PFSK-1 (cell line): Measurements from ENCODE around the gene SUPT20HL1.

Source experiments
- POLR2AphosphoS5 ChIP-seq: IDR thresholded peaks from 2 replicates; pipeline ENCODE4 v1.6.1; 2012; ENCODE audit warnings: low read depth, mild to moderate bottlenecking, control low read depth, low read length, moderate library complexity
- REST ChIP-seq, 2 experiments: IDR thresholded peaks; 2 replicates each; pipeline versions ENCODE4 v1.6.1 to v1.8.0; 2011 to 2012; ENCODE audit warnings: low read depth in 2 of 2, low read length in 2 of 2, control low read depth in 1 of 2, inconsistent platforms in 1 of 2, mild to moderate bottlenecking in 1 of 2, moderate library complexity in 1 of 2; ENCODE audit not compliant: insufficient read depth in 1 of 2
- SIN3A ChIP-seq: IDR thresholded peaks from 2 replicates; pipeline ENCODE4 v1.6.1; 2012; ENCODE audit warnings: mild to moderate bottlenecking, low read length, moderate library complexity, borderline replicate concordance; ENCODE audit not compliant: insufficient read depth

GRCh38 chrX:24347881-24348280 is 12.6 kb upstream of the SUPT20HL1 start:
- TF ChIP-seq POLR2AphosphoS5 (no peak), SIN3A (no peak), REST (IDR thresholded peaks at IDR 0.05; ENCODE audit: insufficient read depth in 1 of 2, low read depth in 2 of 2, low read length in 2 of 2) (no peak)
